Measurements from ENCODE around the gene SMARCE1.

Gene SMARCE1

DNA sequence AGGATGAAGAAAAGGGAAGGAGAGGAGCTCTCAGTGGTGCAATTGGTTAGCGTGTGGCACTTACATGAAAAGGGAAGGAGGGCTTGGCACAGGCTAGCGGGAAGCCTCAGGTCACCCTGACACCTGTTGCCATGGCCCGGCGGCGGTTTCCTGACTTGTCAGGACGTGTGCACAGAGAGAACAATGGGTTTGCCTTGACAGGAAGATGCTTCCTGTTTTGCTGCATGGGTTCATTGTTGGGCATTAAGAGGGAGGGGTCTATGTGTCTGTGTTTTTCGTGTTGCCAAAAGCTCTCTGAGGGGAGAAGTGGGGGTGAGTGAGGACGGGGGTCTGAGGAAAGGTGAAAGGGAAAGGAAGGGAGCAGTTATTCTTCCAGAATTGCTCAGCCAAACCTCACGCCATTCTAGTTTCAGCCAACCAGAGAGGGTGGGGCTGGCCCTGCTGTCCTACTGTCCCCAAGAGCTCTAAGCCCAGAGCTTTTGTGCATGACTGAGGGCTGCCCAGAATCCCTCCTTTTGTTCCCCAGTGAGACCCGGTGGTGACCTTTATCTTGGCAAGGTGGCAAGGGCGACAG is 65.2 kb downstream of the SMARCE1 start:
- no peak for DNase-seq (ENCODE audit: low read depth)

DNA sequence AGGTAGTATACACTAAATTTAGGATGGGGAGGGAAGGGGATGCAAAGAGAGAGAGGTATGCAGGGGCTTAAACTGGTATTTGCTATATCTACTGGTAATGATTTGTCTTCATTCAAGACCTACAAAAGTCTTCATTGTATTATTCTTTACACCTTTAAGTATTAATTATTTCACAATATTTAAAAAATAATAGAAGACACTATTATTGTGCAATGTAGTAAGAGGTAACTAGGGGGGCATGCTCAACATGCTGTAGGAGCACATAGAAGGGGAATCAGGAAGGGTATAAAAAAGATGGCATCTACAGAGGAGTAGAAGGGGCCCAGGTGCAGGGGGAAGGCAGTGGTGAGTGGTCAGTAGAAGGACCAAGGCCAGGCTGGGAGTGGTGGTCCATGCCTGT is 67.5 kb downstream of the SMARCE1 start:
- no peak for DNase-seq (ENCODE audit: low read depth)

DNA sequence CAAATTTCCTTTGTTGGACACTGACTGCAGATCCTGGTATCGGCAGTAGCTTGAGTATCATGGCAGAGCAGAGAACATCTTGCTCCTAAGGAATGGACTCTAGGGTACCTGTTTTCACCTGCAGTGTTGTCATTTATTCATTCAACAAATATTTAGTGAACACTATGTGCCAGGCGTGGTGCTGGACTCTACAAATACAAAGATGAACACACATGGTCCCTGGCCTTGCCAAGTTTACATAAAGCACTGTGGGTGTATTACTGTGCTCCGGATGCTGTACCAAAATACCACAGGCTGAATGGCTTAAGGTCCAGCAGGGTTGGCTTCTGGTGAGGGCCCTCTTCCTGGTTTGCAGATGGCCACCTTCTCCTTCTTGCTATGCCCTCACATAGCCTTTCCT is 68.1 kb downstream of the SMARCE1 start:
- DNase-seq (ENCODE audit: low read depth), result no peak

DNA sequence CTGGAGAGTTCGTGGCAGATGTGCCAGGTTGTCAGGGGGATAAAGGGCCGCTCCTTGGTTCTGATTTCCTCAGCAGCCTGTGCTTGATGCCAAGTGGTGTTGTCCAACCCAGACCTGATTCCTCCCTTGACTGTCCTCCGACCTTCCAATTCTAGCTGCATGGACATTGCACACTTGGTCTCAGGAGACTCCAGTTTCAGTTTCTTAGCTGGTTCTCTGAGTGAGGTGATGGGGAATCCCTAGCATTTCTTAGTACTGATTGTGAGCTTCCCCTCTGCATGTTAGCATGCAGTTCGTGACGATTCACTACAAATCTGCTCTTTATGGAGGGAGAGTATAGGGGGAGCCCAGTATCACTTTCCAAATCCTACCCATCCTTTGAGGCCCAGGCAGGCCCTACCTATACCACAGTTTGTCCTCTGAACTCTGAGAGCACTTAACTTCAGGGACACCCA is 70.0 kb downstream of the SMARCE1 start:
- DNase-seq (ENCODE audit: low read depth), result no peak

DNA sequence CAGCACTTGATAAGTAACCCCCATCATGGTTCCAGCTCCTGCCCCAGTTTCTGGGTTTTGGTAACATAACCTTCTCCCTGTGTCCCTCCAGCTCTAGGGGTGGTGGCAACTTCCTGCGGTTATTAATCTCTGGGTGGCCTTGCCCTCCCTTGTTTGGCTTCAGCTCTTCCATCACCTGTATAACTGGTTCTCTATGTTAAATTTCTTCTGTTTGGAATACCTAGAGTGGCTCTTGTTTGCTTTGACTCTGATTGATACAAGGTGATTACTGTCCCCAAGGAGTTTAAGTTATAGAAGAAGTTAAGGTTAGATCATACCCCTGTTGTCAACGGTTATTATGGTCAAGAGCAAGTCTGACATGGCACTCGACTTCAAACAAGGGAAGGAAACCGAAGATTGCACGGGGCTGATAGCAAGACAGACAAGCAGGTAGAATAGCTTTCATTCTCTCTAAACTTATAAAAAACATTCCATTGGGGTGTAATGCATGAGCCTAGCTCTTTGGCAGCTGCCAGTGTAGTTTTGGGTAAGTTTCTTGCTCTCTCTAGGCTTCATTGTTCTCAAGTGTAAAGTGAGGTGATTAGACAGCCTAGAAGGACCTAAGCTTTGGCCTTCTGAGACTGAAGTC is 71.4 kb downstream of the SMARCE1 start:
- no peak for DNase-seq (ENCODE audit: low read depth)
